ENCODE data around the gene CNKSR3. TPM values are rescaled to one million over a fixed set of nuclear protein-coding genes. Genes with fewer than 3 reads are reported as not detected.

Gene CNKSR3
- total and polyA plus RNA-seq, 5 donors: 7.9 to 21.1 (median 18.1) TPM

DNA sequence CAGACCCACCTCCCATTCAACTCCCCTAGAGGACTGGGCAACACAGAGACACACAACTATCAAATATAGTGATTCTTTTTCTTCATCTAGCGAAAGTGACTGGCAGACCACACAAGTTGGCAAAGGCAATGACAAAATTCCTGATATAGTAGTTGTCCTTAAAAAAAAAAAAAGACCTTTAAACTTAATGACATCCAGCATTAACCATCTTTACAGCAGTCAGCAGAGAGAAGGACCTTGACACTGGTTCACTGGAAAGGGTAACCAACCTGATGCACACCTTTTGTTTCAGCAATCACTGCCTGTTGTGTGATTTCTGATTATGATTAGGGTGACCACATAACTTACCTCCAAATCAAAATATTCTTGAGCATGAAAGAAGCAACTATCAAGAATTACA is 1.7 kb upstream of the CNKSR3 start:
- ATAC-seq (no peak), DNase-seq (no peak)
- intact Hi-C loops (cut with DNase I): no loop called here
- no peak overlapping the region for H3K27ac ChIP-seq (ENCODE audit: low read length)
- H3K27me3 ChIP-seq (ENCODE audit: control insufficient read depth, insufficient read depth): no peaks in the 10 kb centered on the region
- no peak overlapping the region for H3K4me3 ChIP-seq (ENCODE audit: low read length)
- 93% methylated on average over 1 of the region's 1 CpG for WGBS
- H3K9me3 ChIP-seq (ENCODE audit: control insufficient read depth, low read length): no peaks in the 10 kb centered on the region
- peaks cover 3% of the 10 kb centered on the region for H3K4me1 ChIP-seq (ENCODE audit: control insufficient read depth, insufficient read depth, low read length)

DNA sequence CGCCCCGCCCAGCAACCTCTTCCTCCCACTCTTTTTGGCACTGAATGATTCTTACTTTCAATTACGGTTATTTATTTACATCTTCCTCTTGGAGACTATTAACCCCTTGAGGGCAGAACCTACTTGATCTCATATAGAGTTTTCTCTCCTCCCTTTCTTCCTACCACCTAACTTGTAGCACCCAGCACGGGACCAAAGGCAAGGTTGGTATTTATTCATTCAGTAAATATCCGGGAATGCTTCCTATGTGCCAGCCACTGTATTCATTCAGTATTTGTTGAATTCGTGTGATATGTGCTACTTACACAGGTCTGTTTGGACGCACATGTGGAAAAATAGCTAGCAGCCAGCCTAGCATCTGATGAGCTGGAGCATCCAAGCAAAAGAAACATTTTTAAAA is 1.3 kb upstream of the CNKSR3 start:
- no peak overlapping the region for H3K27ac ChIP-seq (ENCODE audit: low read length)
- no peaks in the 10 kb centered on the region for H3K27me3 ChIP-seq (ENCODE audit: control insufficient read depth, insufficient read depth)
- WGBS: 31% methylated on average over 7 of the region's 7 CpGs
- ATAC-seq (no peak), DNase-seq (no peak)
- peaks cover 3% of the 10 kb centered on the region for H3K4me1 ChIP-seq (ENCODE audit: control insufficient read depth, insufficient read depth, low read length)
- H3K4me3 ChIP-seq (ENCODE audit: low read length): no peak overlapping the region
- no peaks in the 10 kb centered on the region for H3K9me3 ChIP-seq (ENCODE audit: control insufficient read depth, low read length)
- intact Hi-C loops (cut with DNase I): no loop called here

GRCh38 chr6:154509421-154510143 is 903 bp downstream of the CNKSR3 start:
- H3K4me3 ChIP-seq (ENCODE audit: low read length): peak overlapping the region; percentile 52
- intact Hi-C loops (cut with DNase I): no loop called here
- DNase-seq: peak; percentile 49 to 75 (median 75)
- under 1% methylated on average over 55 of the region's 55 CpGs for WGBS
- ATAC-seq: peak; percentile 29 to 32
- no peaks in the 10 kb centered on the region for H3K4me1 ChIP-seq (ENCODE audit: control insufficient read depth, insufficient read depth, low read length)
- peak overlapping the region; percentile 46 for H3K27ac ChIP-seq (ENCODE audit: low read length)
- no peaks in the 10 kb centered on the region for H3K9me3 ChIP-seq (ENCODE audit: control insufficient read depth, low read length)
- no peaks in the 10 kb centered on the region for H3K27me3 ChIP-seq (ENCODE audit: control insufficient read depth, insufficient read depth)

GRCh38 chr6:154508573-154509375 is 1.7 kb downstream of the CNKSR3 start:
- WGBS: 23% methylated on average over 14 of the region's 14 CpGs
- Histone ChIP-seq H3K9me3 (ENCODE audit: control insufficient read depth, low read length) (no peaks in the 10 kb centered on the region), H3K4me3 (ENCODE audit: low read length) (peak overlapping the region; percentile 52), H3K27me3 (ENCODE audit: control insufficient read depth, insufficient read depth) (no peaks in the 10 kb centered on the region), H3K4me1 (ENCODE audit: control insufficient read depth, insufficient read depth, low read length) (no peaks in the 10 kb centered on the region), H3K27ac (ENCODE audit: low read length) (peak overlapping the region; percentile 46)
- no peak for ATAC-seq
- intact Hi-C loops (cut with DNase I): no loop called here
- DNase-seq: no peak

DNA sequence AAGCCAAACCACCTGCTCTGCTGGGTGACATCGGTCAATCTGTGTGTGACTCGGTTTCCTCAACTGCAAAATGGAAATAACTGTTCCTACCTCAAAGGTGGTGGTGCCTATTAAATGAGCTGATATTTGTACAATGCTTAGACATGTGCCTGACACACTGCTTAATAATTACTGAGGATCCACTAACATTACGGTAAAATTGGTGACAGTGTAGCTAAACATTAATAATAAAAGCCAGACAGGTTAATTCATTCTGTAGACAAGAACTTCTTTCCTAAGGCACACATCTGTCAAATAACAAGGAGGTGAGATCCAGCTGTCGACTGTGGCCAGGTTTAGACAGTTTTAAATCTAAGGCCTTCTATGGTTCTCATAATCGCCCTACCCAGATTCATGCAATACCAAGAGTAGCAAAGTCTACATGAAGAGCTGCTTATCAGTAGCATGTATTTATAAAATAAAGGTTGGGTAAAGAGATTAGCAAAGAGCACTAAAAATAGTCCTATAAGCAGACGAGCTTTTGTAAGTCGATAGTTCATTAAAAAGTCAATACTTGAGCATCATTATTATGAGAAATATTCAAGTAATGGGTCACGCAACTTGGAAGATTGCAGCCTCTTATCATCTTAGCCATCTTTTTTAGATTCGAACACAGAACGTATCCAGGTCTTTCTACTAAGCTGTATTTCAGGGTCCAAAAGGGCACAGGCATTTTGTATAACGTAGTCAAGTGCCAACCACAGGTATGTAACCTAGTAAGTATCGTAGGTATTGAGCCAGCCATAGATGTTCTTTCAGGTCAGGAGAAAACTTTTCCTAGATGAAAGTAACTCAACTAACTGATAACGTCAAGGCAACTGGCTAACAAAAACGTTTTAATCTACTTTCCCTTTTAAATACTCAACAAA is 3.2 kb downstream of the CNKSR3 start:
- WGBS: 66% methylated on average over 14 of the region's 14 CpGs
- Histone ChIP-seq H3K27ac (ENCODE audit: low read length) (no peak overlapping the region), H3K27me3 (ENCODE audit: control insufficient read depth, insufficient read depth) (no peaks in the 10 kb centered on the region), H3K4me1 (ENCODE audit: control insufficient read depth, insufficient read depth, low read length) (no peaks in the 10 kb centered on the region), H3K9me3 (ENCODE audit: control insufficient read depth, low read length) (no peaks in the 10 kb centered on the region), H3K4me3 (ENCODE audit: low read length) (no peak overlapping the region)
- intact Hi-C loops (cut with DNase I): no loop called here
- ATAC-seq: no peak
- DNase-seq: no peak

- intact Hi-C loops (cut with DNase I): no loop called here
- no peak overlapping the region for H3K4me3 ChIP-seq (ENCODE audit: low read length)
- no peaks in the 10 kb centered on the region for H3K9me3 ChIP-seq (ENCODE audit: control insufficient read depth, low read length)
- DNase-seq (no peak), ATAC-seq (no peak)
- H3K4me1 ChIP-seq (ENCODE audit: control insufficient read depth, insufficient read depth, low read length): no peaks in the 10 kb centered on the region
- no peak overlapping the region for H3K27ac ChIP-seq (ENCODE audit: low read length)
- 97% methylated on average over 9 of the region's 9 CpGs for WGBS
- no peaks in the 10 kb centered on the region for H3K27me3 ChIP-seq (ENCODE audit: control insufficient read depth, insufficient read depth)
Measured at GRCh38 chr6:154506582-154506981, 3.9 kb downstream of the CNKSR3 start.

DNA sequence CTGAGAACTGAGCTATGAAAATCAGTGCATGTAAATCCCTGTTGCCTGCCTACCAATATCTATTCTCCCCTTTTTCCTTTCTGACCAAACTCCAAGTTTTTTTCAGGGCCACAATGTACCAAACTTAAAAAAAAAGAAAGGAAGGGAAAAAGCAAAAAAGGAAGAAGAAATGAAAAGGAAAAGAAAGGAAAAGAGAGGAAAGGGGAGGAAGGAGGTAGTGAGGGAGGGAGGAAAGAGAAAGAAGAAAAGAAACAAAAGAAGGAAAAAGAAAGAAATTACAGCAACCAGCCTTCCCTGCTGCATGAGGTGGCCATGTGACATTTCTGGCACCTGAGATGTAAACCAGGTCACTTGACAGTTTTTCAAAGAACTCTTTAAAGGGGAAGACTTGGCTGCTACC is 4.4 kb downstream of the CNKSR3 start:
- Histone ChIP-seq H3K27me3 (ENCODE audit: control insufficient read depth, insufficient read depth) (no peaks in the 10 kb centered on the region), H3K4me3 (ENCODE audit: low read length) (no peak overlapping the region), H3K27ac (ENCODE audit: low read length) (no peak overlapping the region), H3K4me1 (ENCODE audit: control insufficient read depth, insufficient read depth, low read length) (no peaks in the 10 kb centered on the region), H3K9me3 (ENCODE audit: control insufficient read depth, low read length) (no peaks in the 10 kb centered on the region)
- DNase-seq: no peak
- ATAC-seq: no peak
- intact Hi-C loops (cut with DNase I): no loop called here

- H3K4me3 ChIP-seq (ENCODE audit: low read length): no peak overlapping the region
- H3K9me3 ChIP-seq (ENCODE audit: control insufficient read depth, low read length): no peaks in the 10 kb centered on the region
- no peaks in the 10 kb centered on the region for H3K27me3 ChIP-seq (ENCODE audit: control insufficient read depth, insufficient read depth)
- intact Hi-C loops (cut with DNase I): no loop called here
- no peak for DNase-seq
- 89% methylated on average over 5 of the region's 5 CpGs for WGBS
- H3K27ac ChIP-seq (ENCODE audit: low read length): no peak overlapping the region
- no peaks in the 10 kb centered on the region for H3K4me1 ChIP-seq (ENCODE audit: control insufficient read depth, insufficient read depth, low read length)
- ATAC-seq: no peak
Measured at GRCh38 chr6:154504865-154505449, 5.5 kb downstream of the CNKSR3 start.

GRCh38 chr6:154504102-154504501 is 6.4 kb downstream of the CNKSR3 start:
- Histone ChIP-seq H3K4me3 (ENCODE audit: low read length) (no peak overlapping the region), H3K4me1 (ENCODE audit: control insufficient read depth, insufficient read depth, low read length) (no peaks in the 10 kb centered on the region), H3K9me3 (ENCODE audit: control insufficient read depth, low read length) (no peaks in the 10 kb centered on the region), H3K27me3 (ENCODE audit: control insufficient read depth, insufficient read depth) (no peaks in the 10 kb centered on the region), H3K27ac (ENCODE audit: low read length) (no peak overlapping the region)
- DNase-seq (no peak), ATAC-seq (no peak)
- WGBS: 67% methylated on average over 4 of the region's 4 CpGs
- intact Hi-C loops (cut with DNase I): no loop called here

DNA sequence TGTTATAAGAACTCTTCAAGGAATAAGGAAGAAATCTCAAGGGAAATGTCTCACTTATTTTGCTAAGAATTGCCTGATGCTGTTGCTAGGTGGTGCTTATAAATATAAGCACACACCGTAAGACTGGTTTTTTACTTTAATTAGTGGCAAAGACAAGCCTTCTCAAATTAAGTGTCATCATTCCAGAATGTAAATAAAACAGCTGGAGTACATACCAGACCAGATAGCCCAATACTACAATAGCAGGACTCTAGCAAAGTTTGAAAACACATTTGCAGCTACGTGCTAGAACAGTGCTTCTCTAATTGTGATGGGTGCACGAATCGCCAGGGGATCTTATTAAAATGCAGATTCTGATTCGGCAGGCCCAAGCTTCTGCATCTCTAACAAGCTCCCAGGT is 6.8 kb downstream of the CNKSR3 start:
- 53% methylated on average over 5 of the region's 5 CpGs for WGBS
- Histone ChIP-seq H3K27me3 (ENCODE audit: control insufficient read depth, insufficient read depth) (no peaks in the 10 kb centered on the region), H3K27ac (ENCODE audit: low read length) (no peak overlapping the region), H3K4me1 (ENCODE audit: control insufficient read depth, insufficient read depth, low read length) (peaks cover 2% of the 10 kb centered on the region), H3K4me3 (ENCODE audit: low read length) (no peak overlapping the region), H3K9me3 (ENCODE audit: control insufficient read depth, low read length) (no peaks in the 10 kb centered on the region)
- intact Hi-C loops (cut with DNase I): no loop called here
- no peak for DNase-seq
- ATAC-seq: no peak
